GM21381 (cell line): ENCODE data around the gene MEF2C.
"Not testable (repeated sequence)": the region's sequence is repeated elsewhere in the genome, so short reads cannot be mapped to it uniquely, and the experiment has no call there.

Source experiments
- ATAC-seq: cut with Tn5 transposase; IDR thresholded peaks from one replicate; pipeline ENCODE4 v1.9.1; 2021; ENCODE audit warnings: mild to moderate bottlenecking, moderate library complexity; ENCODE audit not compliant: unreplicated experiment

MEF2C gene

GRCh38 chr5:88808153-88808552 is 74.8 kb downstream of the MEF2C start:
- peak; percentile 70 for ATAC-seq

GRCh38 chr5:88807327-88807726 is 75.7 kb downstream of the MEF2C start:
- ATAC-seq, result no peak

GRCh38 chr5:88806338-88806737 is 76.6 kb downstream of the MEF2C start:
- no peak for ATAC-seq

- peak; percentile 56 for ATAC-seq
Observed at GRCh38 chr5:88805151-88805784, 77.7 kb downstream of the MEF2C start.

- ATAC-seq, result no peak
Observed at GRCh38 chr5:88804444-88804843, 78.5 kb downstream of the MEF2C start.

- no peak for ATAC-seq
Observed at GRCh38 chr5:88803309-88803708, 79.7 kb downstream of the MEF2C start.

GRCh38 chr5:88799938-88800535 is 82.9 kb downstream of the MEF2C start:
- ATAC-seq, result no peak

GRCh38 chr5:88798933-88799332 is 84.1 kb downstream of the MEF2C start:
- not testable (repeated sequence) for ATAC-seq

GRCh38 chr5:88793797-88794196 is 89.2 kb downstream of the MEF2C start:
- not testable (repeated sequence) for ATAC-seq

GRCh38 chr5:88792144-88792840 is 90.7 kb downstream of the MEF2C start:
- peak; percentile 97 for ATAC-seq

- ATAC-seq, result no peak
Observed at GRCh38 chr5:88787856-88788255, 95.1 kb downstream of the MEF2C start.

GRCh38 chr5:88786789-88787188 is 96.2 kb downstream of the MEF2C start:
- no peak for ATAC-seq

GRCh38 chr5:88785746-88786565 is 97.0 kb downstream of the MEF2C start:
- ATAC-seq, result peak; percentile 54

- ATAC-seq, result no peak
Observed at GRCh38 chr5:88782571-88782970, 100.4 kb downstream of the MEF2C start.

- ATAC-seq, result no peak
Observed at GRCh38 chr5:88780736-88781135, 102.2 kb downstream of the MEF2C start.

- ATAC-seq, result no peak
Observed at GRCh38 chr5:88778736-88779135, 104.2 kb downstream of the MEF2C start.

GRCh38 chr5:88776692-88777091 is 106.3 kb downstream of the MEF2C start:
- ATAC-seq, result no peak

- no peak for ATAC-seq
Observed at GRCh38 chr5:88772831-88773230, 110.2 kb downstream of the MEF2C start.

- ATAC-seq, result no peak
Observed at GRCh38 chr5:88772047-88772446, 110.9 kb downstream of the MEF2C start.

GRCh38 chr5:88770276-88771257 is 112.4 kb downstream of the MEF2C start:
- ATAC-seq, result no peak
